Psoas muscle (tissue), 8 donors: ENCODE measurements around the gene SLC16A3. TPM values are rescaled to one million over a fixed set of nuclear protein-coding genes. Genes with fewer than 3 reads are reported as not detected.

Experiments
- ATAC-seq, 4 donors: fragments of 200-7000 bp; cut with Tn5 transposase; one replicate each; pipeline ENCODE4 v1.9.1; 2020; ENCODE audit warnings: moderate library complexity in 3 of 4, mild to moderate bottlenecking in 2 of 4
- DNase-seq, 2 donors: peaks; one replicate each; pipeline ENCODE4 v3.0.0-alpha.2; 2020
- H3K27ac ChIP-seq: fragments of 200-600 bp; one replicate; pipeline ENCODE4 v1.8.0; 2022
- H3K27me3 ChIP-seq, 3 donors: fragments of 200-600 bp in 1 of 3; one replicate each; pipeline versions ENCODE4 v1.6.1 to v1.8.0; 2013 to 2022; ENCODE audit warnings: low read length in 2 of 3, mild to moderate bottlenecking in 2 of 3, moderate library complexity in 1 of 3; ENCODE audit not compliant: insufficient read depth in 3 of 3
- H3K36me3 ChIP-seq, 2 donors: fragments of 200-600 bp in 1 of 2; one replicate each; pipeline versions ENCODE4 v1.6.1 to v1.8.0; 2013 to 2022; ENCODE audit warnings: low read depth in 1 of 2, mild to moderate bottlenecking in 1 of 2, moderate library complexity in 1 of 2; ENCODE audit not compliant: insufficient read depth in 1 of 2
- H3K4me1 ChIP-seq: fragments of 200-600 bp; one replicate; pipeline ENCODE4 v1.8.0; 2022
- H3K4me3 ChIP-seq: fragments of 200-600 bp; one replicate; pipeline ENCODE4 v1.8.0; 2022; ENCODE audit warnings: mild to moderate bottlenecking
- H3K9me3 ChIP-seq: fragments of 200-600 bp; one replicate; pipeline ENCODE4 v1.8.0; 2022
- CTCF ChIP-seq: fragments of 200-600 bp; IDR thresholded peaks from one replicate; pipeline ENCODE4 v1.8.0; 2022; ENCODE audit warnings: antibody characterized with exemption
- WGBS, 3 donors: extraction: QIAGEN DNeasy Blood & Tissue Kit; methylation state at CpG; one replicate each; pipeline versions ENCODE4 v1.1.6 to v1.1.7; 2013; 5-methylcytosine and 5-hydroxymethylcytosine counted together
- intact Hi-C, 2 donors: fragments of 100-400 bp; cut with DNase I; formaldehyde crosslinking; loops; one replicate each; pipeline versions ENCODE4 v1.11.0 to v1.14.2; 2022
- long read RNA-seq, 2 donors: library from polyadenylated mRNA; unstranded; transcript quantifications; one replicate each; pipeline ENCODE4 v2.0.0, GENCODE V29; 2021
- polyA plus RNA-seq, 3 donors: library from polyadenylated mRNA; stranded (reverse); fragments of 200-250 nt; gene quantifications; one replicate each; pipeline ENCODE4 v1.2.3, GENCODE V29; 2013
- total RNA-seq, 4 donors: library from RNA; stranded (reverse); fragmentation: NEBNext Ultra II Directional in 2 of 4; extraction: Animal tissue kit (Norgen Biotek cat#: 25700) in 2 of 4; gene quantifications; one replicate each; pipeline versions ENCODE4 v1.2.1 to v1.2.4, GENCODE V29; 2021 to 2023
- donor health status: healthy with polysubstance abuse.
- donor health status: DM: no; HTN: no; CAD: no; lungs with moderate emphysema.
- donor health status: Bipolar disorder and iron deficiency.
- donor health status: healthy.
- donor health status: DM: yes; HTN: yes; CAD: no.
- donor health status: DM: no; HTN: no; CAD: no.
- donor health status: DM: no; HTN: no; CAD: no.
- donor health status: DM: yes; HTN: yes; CAD: no.

Gene SLC16A3
- total RNA-seq: 100 to 1,000 TPM in 2 of 4 donors, 10 to 100 TPM in 2; 18.6 to 182 (median 70.1) TPM
- 100 to 1,000 TPM; 102 to 263 (median 128) TPM for polyA plus RNA-seq
- long read RNA-seq, donor 1, transcript SLC16A3-214 (5 exons, 2,002 nt): major isoform, 5 of 7 reads
- long read RNA-seq, donor 1, partial matches to known transcripts: 0 of 7 reads
- long read RNA-seq, donor 1, other reads (novel, unspliced or antisense): 2 of 7 reads
- long read RNA-seq, donor 2, full-length matches to known transcripts: 57 of 73 reads
- long read RNA-seq, donor 2, partial matches to known transcripts: 6 of 73 reads
- long read RNA-seq, donor 2, other reads (novel, unspliced or antisense): 10 of 73 reads

- peak within 1 kb of the TSS; percentile 77 for H3K27ac ChIP-seq
- DNase-seq (peak; percentile 74 to 82), ATAC-seq (peak in 1 of 4 donors; percentile 4)
- no peaks in the 10 kb centered on the region for H3K36me3 ChIP-seq
- H3K4me1 ChIP-seq: peaks cover 52% of the 10 kb centered on the region
- no peak for TF ChIP-seq CTCF
- H3K9me3 ChIP-seq: no peaks in the 10 kb centered on the region
- peak within 1 kb of the TSS; percentile 75 for H3K4me3 ChIP-seq
- WGBS, 3 donors: 6 to 12% (median 9%) methylated on average over 41 to 105 of the region's 105 CpGs
- intact Hi-C loops: no loop called here
- no peaks in the 10 kb centered on the region for H3K27me3 ChIP-seq
Observed at GRCh38 chr17:82228842-82229697, at the start of gene SLC16A3. SLC16A3 (plus strand) TSS chr17:82229042; CDS start chr17:82236009, 6,967 bp downstream.

GRCh38 chr17:82179412-82179811, 49.4 kb upstream of the SLC16A3 start:
- TF ChIP-seq CTCF: no peak
- 93 to 95% (median 93%) methylated on average over 13 of the region's 13 CpGs for WGBS, 3 donors
- Histone ChIP-seq H3K4me3 (no peak overlapping the region), H3K27me3 (no peaks in the 10 kb centered on the region), H3K4me1 (no peaks in the 10 kb centered on the region), H3K27ac (no peak overlapping the region), H3K9me3 (no peaks in the 10 kb centered on the region), H3K36me3 (peaks cover 0 to 47% of the 10 kb centered on the region in 2 donors)
- peak in 1 of 4 donors; percentile 12 for ATAC-seq
- no peak for DNase-seq
- intact Hi-C loops: no loop called here

GRCh38 chr17:82179946-82180475, 48.8 kb upstream of the SLC16A3 start:
- H3K36me3 ChIP-seq: peaks cover 0 to 52% of the 10 kb centered on the region in 2 donors
- no peak for DNase-seq
- TF ChIP-seq CTCF: no peak

GRCh38 chr17:82180776-82181528, 47.9 kb upstream of the SLC16A3 start:
- no peak for TF ChIP-seq CTCF
- intact Hi-C loops: no loop called here
- H3K36me3 ChIP-seq: peaks cover 1 to 52% of the 10 kb centered on the region in 2 donors
- no peak overlapping the region for H3K4me3 ChIP-seq
- no peak overlapping the region for H3K27ac ChIP-seq
- ATAC-seq (no peak), DNase-seq (no peak)
- WGBS, 3 donors: 69 to 80% (median 76%) methylated on average over 31 of the region's 31 CpGs
- H3K4me1 ChIP-seq: no peaks in the 10 kb centered on the region
- no peaks in the 10 kb centered on the region for H3K27me3 ChIP-seq
- H3K9me3 ChIP-seq: no peaks in the 10 kb centered on the region

More at GRCh38 chr17:82179946-82180475, 48.8 kb upstream of the SLC16A3 start:
- WGBS, 3 donors: 85 to 91% (median 87%) methylated on average over 10 of the region's 10 CpGs
- intact Hi-C loops: no loop called here
- H3K27me3 ChIP-seq: no peaks in the 10 kb centered on the region
- H3K4me3 ChIP-seq: no peak overlapping the region
- H3K27ac ChIP-seq: no peak overlapping the region
- H3K9me3 ChIP-seq: no peaks in the 10 kb centered on the region
- peak in 1 of 4 donors; percentile 13 for ATAC-seq
- H3K4me1 ChIP-seq: no peaks in the 10 kb centered on the region
